ENCODE results near the gene DOHH. TPM values are rescaled to one million over a fixed set of nuclear protein-coding genes. Genes with fewer than 3 reads are reported as not detected.

Gene DOHH
- total and polyA plus RNA-seq, 2 donors, result 8.5 to 8.8 TPM

DNA sequence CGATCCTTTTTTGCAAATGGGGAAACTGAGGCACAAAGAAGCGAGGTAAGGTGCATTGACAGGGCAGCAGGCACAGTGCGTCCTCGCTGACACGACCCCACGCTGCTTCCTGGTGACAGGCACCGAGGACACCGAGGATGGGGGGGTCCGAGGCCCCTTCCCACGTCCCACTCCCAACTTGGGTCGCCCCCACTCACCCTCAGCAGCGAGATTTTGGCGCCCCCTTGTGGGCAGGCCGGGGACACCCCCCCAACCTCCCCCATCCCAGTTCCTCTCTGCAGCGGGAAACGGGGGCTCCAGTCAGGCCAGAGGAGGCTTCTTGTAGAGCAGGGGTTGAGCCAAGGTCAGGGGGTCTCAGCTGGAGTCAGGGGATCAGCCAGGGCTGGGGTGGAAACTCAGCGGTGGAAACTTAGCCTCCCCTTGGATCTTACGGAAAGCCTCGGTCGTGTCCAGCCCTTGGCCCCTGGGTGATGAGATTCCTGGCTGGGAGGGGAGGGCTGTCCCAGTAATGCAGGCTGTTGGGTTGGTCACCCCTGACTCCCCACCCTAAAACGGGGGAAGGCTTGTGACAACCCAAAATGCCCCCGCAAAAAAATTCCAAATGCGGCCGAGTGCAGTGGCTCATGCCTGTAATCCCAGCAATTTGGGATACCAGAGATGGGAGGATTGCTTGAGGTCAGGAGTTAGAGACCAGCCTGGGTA lies 28.4 kb downstream of the DOHH start:
- H3K27ac ChIP-seq (ENCODE audit: low read depth in 1 of 2, low read length in 1 of 2), result no peak overlapping the region
- DNase-seq (ENCODE audit: low read depth in 6 of 9, low spot score in 9 of 9), result no peak

DNA sequence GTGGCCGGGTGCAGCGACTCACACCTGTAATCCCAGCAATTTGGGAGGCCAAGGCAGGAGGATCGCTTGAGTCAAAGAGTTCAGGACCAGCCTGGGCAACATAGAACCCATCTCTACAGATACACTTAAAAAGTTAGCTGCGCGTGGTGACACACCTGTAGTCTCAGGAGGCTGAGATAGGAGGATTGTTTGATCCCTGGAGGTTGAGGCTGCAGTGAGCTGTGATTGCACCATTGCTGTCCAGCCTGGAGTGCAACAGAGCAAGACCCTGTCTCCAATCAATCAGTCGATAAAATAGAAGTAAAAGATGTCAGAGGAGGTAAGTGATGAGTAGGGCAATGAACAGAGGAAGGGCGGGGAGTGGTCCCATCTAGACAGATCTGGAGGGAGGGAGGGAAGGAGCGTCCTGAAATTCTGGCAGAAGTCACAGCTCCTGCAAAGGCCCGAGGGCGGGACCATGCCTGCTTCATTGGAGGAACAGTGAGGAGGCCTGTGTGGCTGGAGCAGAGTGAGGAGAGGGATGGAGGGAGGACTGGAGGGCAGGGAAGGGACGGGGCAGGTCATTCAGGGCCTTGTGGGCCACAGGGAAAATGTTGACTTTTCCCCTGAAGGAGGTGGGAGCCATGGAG lies 29.9 kb downstream of the DOHH start:
- no peaks in the 10 kb centered on the region for H3K4me1 ChIP-seq (ENCODE audit: control insufficient read depth in 2 of 2, insufficient read depth in 2 of 2, low read length in 2 of 2)
- H3K4me3 ChIP-seq (ENCODE audit: low read length in 2 of 2), result no peak overlapping the region
- peaks cover 0 to 15% of the 10 kb centered on the region in 2 donors for H3K27me3 ChIP-seq (ENCODE audit: control insufficient read depth in 2 of 2, insufficient read depth in 1 of 2, low read length in 1 of 2)
- H3K27ac ChIP-seq (ENCODE audit: low read depth in 1 of 2, low read length in 1 of 2), result no peak overlapping the region
- WGBS, result 86% methylated on average over 11 of the region's 11 CpGs
- peaks cover 2 to 12% of the 10 kb centered on the region in 2 donors for H3K9me3 ChIP-seq (ENCODE audit: control insufficient read depth in 2 of 2, insufficient read depth in 1 of 2, low read length in 1 of 2)
- no peaks in the 10 kb centered on the region for H3K36me3 ChIP-seq (ENCODE audit: control insufficient read depth in 2 of 2, insufficient read depth in 2 of 2, low read length in 1 of 2)
- no peak for DNase-seq (ENCODE audit: low read depth in 6 of 9, low spot score in 9 of 9)

More for the DNA sequence above, 28.4 kb downstream of the DOHH start:
- Histone ChIP-seq H3K27me3 (ENCODE audit: control insufficient read depth in 2 of 2, insufficient read depth in 1 of 2, low read length in 1 of 2) (peaks cover 0 to 4% of the 10 kb centered on the region in 2 donors), H3K4me3 (ENCODE audit: low read length in 2 of 2) (no peak overlapping the region), H3K9me3 (ENCODE audit: control insufficient read depth in 2 of 2, insufficient read depth in 1 of 2, low read length in 1 of 2) (peaks cover 2 to 12% of the 10 kb centered on the region in 2 donors), H3K36me3 (ENCODE audit: control insufficient read depth in 2 of 2, insufficient read depth in 2 of 2, low read length in 1 of 2) (no peaks in the 10 kb centered on the region), H3K4me1 (ENCODE audit: control insufficient read depth in 2 of 2, insufficient read depth in 2 of 2, low read length in 2 of 2) (no peaks in the 10 kb centered on the region)
- 51% methylated on average over 24 of the region's 24 CpGs for WGBS

DNA sequence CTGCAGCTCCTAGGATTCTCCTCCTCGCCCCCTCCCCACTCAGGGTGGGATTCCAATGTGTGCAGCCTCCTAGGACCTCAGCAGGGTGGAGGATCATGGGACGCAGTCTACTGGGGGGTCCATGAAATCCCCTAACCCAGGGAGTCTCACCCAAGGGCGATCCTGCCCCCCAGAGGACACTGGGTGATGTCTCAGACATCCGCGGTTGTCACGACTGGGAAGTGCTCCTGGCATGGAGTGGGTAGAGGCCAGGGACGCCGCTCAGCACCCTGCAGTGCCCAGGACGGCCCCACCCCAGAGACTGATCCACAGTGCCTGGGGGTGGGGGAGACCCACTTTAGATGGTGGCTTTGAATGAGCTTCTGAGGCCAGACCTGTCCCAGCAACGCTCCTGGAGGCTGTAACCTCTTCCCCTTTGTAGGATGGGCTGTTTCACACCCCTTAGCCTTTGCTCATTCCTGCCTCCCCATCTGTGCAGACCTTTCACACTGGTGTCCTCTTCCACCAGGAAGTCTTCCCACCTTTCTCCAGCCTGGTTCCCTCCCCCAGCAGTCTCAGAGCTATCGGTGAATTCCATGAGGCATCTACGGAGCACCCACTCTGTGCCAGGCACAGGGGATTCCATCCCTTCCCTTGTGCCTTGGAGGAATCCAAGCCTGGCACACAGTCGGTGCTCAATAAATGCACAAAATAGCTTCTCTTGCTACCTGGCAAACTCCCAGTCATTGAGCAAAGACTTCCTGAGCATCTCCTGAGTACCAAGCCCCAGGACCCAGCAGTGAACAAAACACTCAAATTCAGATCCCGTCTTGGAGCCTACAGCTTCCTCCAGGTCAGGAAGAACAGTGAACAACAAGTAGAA lies 30.6 kb downstream of the DOHH start:
- WGBS, result 75% methylated on average over 14 of the region's 14 CpGs
- H3K27ac ChIP-seq (ENCODE audit: low read depth in 1 of 2, low read length in 1 of 2), result no peak overlapping the region

DNA sequence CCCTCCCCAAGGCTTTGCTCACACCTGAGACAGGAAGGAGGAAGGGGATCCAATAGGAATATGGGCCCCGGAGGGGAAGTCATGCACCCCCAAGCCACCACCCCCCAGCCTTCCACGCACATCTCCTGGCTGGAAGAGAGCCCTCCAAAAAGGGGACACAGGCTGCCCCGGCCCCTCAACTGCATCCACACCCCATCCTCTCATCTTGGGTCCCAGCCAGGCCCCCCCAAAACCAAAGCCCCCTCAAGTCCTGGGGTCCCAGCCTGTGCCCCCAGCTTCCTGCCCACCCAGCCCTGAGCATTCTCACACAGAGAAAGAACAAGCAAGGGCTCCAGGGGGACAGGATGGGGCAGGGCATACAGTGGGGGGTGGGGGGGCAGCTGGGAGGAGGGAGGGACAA lies 32.3 kb downstream of the DOHH start:
- Histone ChIP-seq H3K27ac (ENCODE audit: low read depth in 1 of 2, low read length in 1 of 2) (no peak overlapping the region), H3K4me1 (ENCODE audit: control insufficient read depth in 2 of 2, insufficient read depth in 2 of 2, low read length in 2 of 2) (peaks cover 0 to 3% of the 10 kb centered on the region in 2 donors), H3K9me3 (ENCODE audit: control insufficient read depth in 2 of 2, insufficient read depth in 1 of 2, low read length in 1 of 2) (peaks cover 2 to 12% of the 10 kb centered on the region in 2 donors), H3K4me3 (ENCODE audit: low read length in 2 of 2) (no peak overlapping the region), H3K27me3 (ENCODE audit: control insufficient read depth in 2 of 2, insufficient read depth in 1 of 2, low read length in 1 of 2) (peaks cover 0 to 39% of the 10 kb centered on the region in 2 donors), H3K36me3 (ENCODE audit: control insufficient read depth in 2 of 2, insufficient read depth in 2 of 2, low read length in 1 of 2) (peaks cover 0 to 9% of the 10 kb centered on the region in 2 donors)
- WGBS, result 97% methylated on average over 3 of the region's 3 CpGs
- no peak for DNase-seq (ENCODE audit: low read depth in 6 of 9, low spot score in 9 of 9)

More for the DNA sequence above, 30.6 kb downstream of the DOHH start:
- no peaks in the 10 kb centered on the region for H3K36me3 ChIP-seq (ENCODE audit: control insufficient read depth in 2 of 2, insufficient read depth in 2 of 2, low read length in 1 of 2)
- H3K27me3 ChIP-seq (ENCODE audit: control insufficient read depth in 2 of 2, insufficient read depth in 1 of 2, low read length in 1 of 2), result peaks cover 0 to 22% of the 10 kb centered on the region in 2 donors
- H3K4me1 ChIP-seq (ENCODE audit: control insufficient read depth in 2 of 2, insufficient read depth in 2 of 2, low read length in 2 of 2), result no peaks in the 10 kb centered on the region
- peaks cover 2 to 12% of the 10 kb centered on the region in 2 donors for H3K9me3 ChIP-seq (ENCODE audit: control insufficient read depth in 2 of 2, insufficient read depth in 1 of 2, low read length in 1 of 2)
- no peak overlapping the region for H3K4me3 ChIP-seq (ENCODE audit: low read length in 2 of 2)
- DNase-seq (ENCODE audit: low read depth in 6 of 9, low spot score in 9 of 9), result no peak

DNA sequence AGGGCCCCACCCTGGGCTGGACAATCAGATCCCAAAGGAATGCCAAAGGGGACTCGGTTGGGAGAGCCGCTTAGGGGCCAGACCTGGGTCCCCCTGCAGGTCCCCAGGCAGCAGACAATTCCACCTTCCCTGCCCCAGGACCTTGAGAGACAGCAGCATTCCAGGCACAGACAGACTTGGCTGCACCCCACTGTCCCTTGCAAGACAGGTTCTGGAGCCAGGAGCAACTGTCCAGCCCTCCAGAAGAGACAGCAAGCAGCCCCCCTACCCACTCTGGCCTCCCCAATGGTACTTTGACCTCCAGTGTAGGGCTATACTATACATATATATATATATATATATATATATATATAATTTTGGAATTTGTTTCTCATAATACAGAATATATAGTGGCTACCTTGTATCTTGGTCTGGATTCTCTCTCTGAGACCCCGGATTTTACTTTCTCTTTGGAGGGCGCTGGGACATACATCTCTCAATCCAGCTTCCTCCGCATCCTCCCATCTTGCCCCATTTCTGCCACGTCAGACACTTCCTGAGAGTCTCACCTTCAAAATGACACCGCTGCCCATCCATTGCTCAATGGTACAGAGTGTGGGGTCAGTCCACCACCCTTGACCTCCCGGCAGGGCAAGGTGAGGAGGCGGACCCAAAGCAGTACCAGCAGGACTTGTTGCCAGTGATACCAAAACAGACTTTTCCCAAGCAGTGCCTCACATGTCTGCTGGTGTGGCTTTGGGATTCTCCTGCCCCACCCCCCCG lies 32.9 kb downstream of the DOHH start:
- H3K27ac ChIP-seq (ENCODE audit: low read depth in 1 of 2, low read length in 1 of 2), result no peak overlapping the region
- no peak for DNase-seq (ENCODE audit: low read depth in 6 of 9, low spot score in 9 of 9)
- no peak overlapping the region for H3K4me3 ChIP-seq (ENCODE audit: low read length in 2 of 2)
- H3K36me3 ChIP-seq (ENCODE audit: control insufficient read depth in 2 of 2, insufficient read depth in 2 of 2, low read length in 1 of 2), result peaks cover 0 to 10% of the 10 kb centered on the region in 2 donors
- H3K4me1 ChIP-seq (ENCODE audit: control insufficient read depth in 2 of 2, insufficient read depth in 2 of 2, low read length in 2 of 2), result peaks cover 0 to 3% of the 10 kb centered on the region in 2 donors
- WGBS, result 96% methylated on average over 10 of the region's 10 CpGs
- H3K9me3 ChIP-seq (ENCODE audit: control insufficient read depth in 2 of 2, insufficient read depth in 1 of 2, low read length in 1 of 2), result peaks cover 2 to 12% of the 10 kb centered on the region in 2 donors
- peaks cover 0 to 45% of the 10 kb centered on the region in 2 donors for H3K27me3 ChIP-seq (ENCODE audit: control insufficient read depth in 2 of 2, insufficient read depth in 1 of 2, low read length in 1 of 2)

DNA sequence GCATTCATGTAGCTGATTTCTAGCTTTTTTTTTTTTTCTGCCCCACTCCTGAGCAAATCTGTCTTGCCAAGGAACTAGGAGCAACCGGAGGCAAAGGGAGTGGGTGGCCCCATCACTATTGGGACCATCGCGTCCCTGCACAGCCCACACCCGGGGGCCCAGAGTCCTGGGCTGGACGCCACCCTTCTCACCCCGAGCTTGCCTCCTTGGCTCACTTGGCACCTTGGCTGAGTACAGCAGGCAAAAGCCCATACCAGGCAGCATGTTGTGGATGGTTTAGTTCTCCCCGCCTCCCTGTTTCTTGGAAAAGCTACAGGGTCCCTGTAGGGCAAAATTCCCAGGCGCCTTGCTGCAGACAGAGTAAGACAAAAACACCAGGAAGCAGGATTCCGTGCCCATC lies 33.8 kb downstream of the DOHH start:
- Histone ChIP-seq H3K9me3 (ENCODE audit: control insufficient read depth in 2 of 2, insufficient read depth in 1 of 2, low read length in 1 of 2) (peaks cover 2 to 12% of the 10 kb centered on the region in 2 donors), H3K4me1 (ENCODE audit: control insufficient read depth in 2 of 2, insufficient read depth in 2 of 2, low read length in 2 of 2) (peaks cover 0 to 3% of the 10 kb centered on the region in 2 donors), H3K36me3 (ENCODE audit: control insufficient read depth in 2 of 2, insufficient read depth in 2 of 2, low read length in 1 of 2) (peaks cover 0 to 10% of the 10 kb centered on the region in 2 donors), H3K27ac (ENCODE audit: low read depth in 1 of 2, low read length in 1 of 2) (no peak overlapping the region), H3K27me3 (ENCODE audit: control insufficient read depth in 2 of 2, insufficient read depth in 1 of 2, low read length in 1 of 2) (peaks cover 0 to 48% of the 10 kb centered on the region in 2 donors), H3K4me3 (ENCODE audit: low read length in 2 of 2) (no peak overlapping the region)
- DNase-seq (ENCODE audit: low read depth in 6 of 9, low spot score in 9 of 9), result no peak
- 98% methylated on average over 9 of the region's 9 CpGs for WGBS

DNA sequence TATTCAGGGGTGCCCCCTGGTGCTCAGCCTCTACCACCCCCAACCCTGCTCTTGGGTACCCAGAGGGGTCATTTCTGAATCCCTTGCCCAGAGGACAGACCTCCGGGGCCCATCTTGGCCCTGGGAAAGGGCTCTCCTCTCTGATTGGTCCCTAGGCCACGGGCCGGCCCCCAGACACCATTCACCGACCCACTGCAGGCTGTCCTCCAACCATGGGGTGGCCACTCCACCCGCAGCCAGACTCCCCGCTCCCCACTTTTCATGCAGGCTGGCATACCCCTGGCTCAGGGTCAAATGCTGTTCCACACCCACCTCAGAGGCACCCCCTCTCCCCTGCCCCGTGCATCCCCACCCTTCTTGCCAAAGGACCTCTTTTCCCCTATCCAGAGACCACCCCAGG lies 34.9 kb downstream of the DOHH start:
- 95% methylated on average over 7 of the region's 7 CpGs for WGBS
- Histone ChIP-seq H3K9me3 (ENCODE audit: control insufficient read depth in 2 of 2, insufficient read depth in 1 of 2, low read length in 1 of 2) (peaks cover 2 to 12% of the 10 kb centered on the region in 2 donors), H3K36me3 (ENCODE audit: control insufficient read depth in 2 of 2, insufficient read depth in 2 of 2, low read length in 1 of 2) (peaks cover 0 to 10% of the 10 kb centered on the region in 2 donors), H3K27me3 (ENCODE audit: control insufficient read depth in 2 of 2, insufficient read depth in 1 of 2, low read length in 1 of 2) (peaks cover 0 to 46% of the 10 kb centered on the region in 2 donors), H3K4me3 (ENCODE audit: low read length in 2 of 2) (no peak overlapping the region), H3K27ac (ENCODE audit: low read depth in 1 of 2, low read length in 1 of 2) (no peak overlapping the region), H3K4me1 (ENCODE audit: control insufficient read depth in 2 of 2, insufficient read depth in 2 of 2, low read length in 2 of 2) (peaks cover 0 to 3% of the 10 kb centered on the region in 2 donors)
- no peak for DNase-seq (ENCODE audit: low read depth in 6 of 9, low spot score in 9 of 9)

DNA sequence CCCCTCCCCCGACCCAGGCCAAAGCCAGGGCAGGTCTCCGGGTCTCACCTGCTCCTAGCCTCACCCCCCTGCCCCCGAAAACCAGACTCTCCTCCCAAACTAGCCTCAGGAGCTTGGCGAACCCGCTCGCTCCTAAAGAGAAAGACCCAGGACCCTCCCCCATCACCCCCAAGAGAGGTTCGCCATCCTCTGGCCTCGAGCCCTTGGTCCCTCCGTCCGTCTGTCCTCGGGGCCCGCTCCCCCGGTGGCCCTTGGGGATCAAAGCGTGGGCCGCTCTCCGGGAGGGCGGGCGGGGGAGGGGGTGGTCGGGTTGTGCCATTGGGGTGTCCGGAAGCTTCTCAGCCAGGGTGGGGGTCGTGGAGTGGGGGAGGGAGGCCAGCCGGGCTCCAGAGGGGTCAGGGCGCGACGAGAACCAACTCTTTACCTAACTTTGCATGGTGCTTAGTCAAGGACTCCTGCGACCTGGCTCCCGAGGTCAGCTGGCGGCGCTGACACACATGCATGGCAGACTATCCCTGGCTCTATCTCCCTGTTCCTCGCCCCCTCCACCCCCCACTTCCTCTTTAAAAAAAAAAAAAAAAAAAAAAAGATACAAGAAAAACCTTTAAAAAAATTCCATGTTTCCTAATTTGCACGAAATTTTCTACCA lies 35.8 kb downstream of the DOHH start:
- H3K9me3 ChIP-seq (ENCODE audit: control insufficient read depth in 2 of 2, insufficient read depth in 1 of 2, low read length in 1 of 2), result peaks cover 2 to 12% of the 10 kb centered on the region in 2 donors
- no peak for DNase-seq (ENCODE audit: low read depth in 6 of 9, low spot score in 9 of 9)
- no peak overlapping the region for H3K27ac ChIP-seq (ENCODE audit: low read depth in 1 of 2, low read length in 1 of 2)
- WGBS, result 97% methylated on average over 31 of the region's 31 CpGs
- peaks cover 0 to 46% of the 10 kb centered on the region in 2 donors for H3K27me3 ChIP-seq (ENCODE audit: control insufficient read depth in 2 of 2, insufficient read depth in 1 of 2, low read length in 1 of 2)
- H3K36me3 ChIP-seq (ENCODE audit: control insufficient read depth in 2 of 2, insufficient read depth in 2 of 2, low read length in 1 of 2), result peaks cover 0 to 10% of the 10 kb centered on the region in 2 donors
- H3K4me1 ChIP-seq (ENCODE audit: control insufficient read depth in 2 of 2, insufficient read depth in 2 of 2, low read length in 2 of 2), result peaks cover 0 to 7% of the 10 kb centered on the region in 2 donors
- no peak overlapping the region for H3K4me3 ChIP-seq (ENCODE audit: low read length in 2 of 2)

All from thymus (tissue), 11 donors.